TTC549 (cell line): ENCODE measurements around the gene CCDC148.
"Not testable (repeated sequence)": the region's sequence is repeated elsewhere in the genome, so short reads cannot be mapped to it uniquely, and the experiment has no call there.

Source experiments
- FAIRE-seq: peaks from 2 replicates; lab custom pipeline; 2012; peaks lifted over from hg19 to GRCh38; lab: Jason Lieb, UNC

Gene CCDC148

DNA sequence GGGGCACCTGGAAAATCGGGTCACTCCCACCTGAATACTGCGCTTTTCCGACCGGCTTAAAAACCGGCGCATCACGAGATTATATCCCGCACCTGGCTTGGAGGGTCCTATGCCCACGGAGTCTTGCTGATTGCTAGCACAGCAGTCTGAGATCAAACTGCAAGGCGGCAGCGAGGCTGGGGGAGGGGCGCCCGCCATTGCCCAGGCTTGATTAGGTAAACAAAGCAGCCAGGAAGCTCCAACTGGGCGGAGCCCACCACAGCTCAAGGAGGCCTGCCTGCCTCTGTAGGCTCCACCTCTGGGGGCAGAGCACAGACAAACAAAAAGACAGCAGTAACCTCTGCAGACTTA, 105.1 kb downstream of the CCDC148 start:
- not testable (repeated sequence) for FAIRE-seq

DNA sequence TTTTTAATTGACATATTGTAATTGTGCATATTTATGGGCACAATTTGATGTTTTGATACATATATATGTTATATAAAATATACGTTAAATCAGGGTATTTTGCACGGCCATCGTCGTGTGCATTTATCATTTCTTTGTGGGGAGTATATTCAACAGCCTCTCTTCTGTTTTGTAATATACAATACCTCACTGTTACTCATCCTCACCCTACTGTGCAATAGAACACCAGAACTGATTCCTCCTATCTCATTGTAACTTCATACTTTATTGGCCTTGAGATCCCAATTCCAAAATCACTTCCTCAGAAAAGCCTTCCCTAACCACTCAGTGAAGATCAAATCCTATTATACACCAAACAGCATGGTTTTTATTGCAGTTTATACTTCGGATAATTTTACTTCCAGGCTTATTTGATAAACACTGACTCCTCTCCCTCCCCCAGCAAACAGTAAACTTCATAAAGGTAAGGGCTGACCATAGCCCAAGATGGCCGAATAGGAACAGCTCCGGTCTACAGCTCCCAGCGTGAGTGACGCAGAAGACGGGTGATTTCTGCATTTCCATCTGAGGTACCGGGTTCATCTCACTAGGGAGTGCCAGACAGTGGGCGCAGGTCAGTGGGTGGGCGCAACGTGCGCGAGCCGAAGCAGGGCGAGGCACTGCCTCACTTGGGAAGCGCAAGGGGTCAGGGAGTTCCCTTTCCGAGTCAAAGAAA, 105.6 kb downstream of the CCDC148 start:
- FAIRE-seq: not testable (repeated sequence)

DNA sequence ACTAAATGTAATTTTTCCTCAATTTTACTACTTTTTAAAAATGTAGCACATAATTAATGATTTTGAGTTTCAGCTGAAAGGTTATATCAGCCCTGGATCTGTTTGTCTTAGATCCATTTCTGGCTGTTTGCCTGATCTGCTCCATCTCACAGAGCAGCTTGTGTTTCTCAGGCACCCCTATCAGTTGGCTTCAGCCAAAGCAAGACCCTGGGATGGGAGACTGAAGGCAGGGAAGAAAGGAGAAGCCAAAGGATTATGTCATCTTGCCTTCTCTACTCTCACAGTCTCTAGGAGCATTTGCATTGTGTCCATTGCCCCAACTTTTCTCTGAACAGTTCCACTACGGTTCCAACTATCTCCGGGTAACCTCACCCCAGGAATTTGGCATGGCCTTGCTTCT, 110.5 kb downstream of the CCDC148 start:
- FAIRE-seq: no peak

DNA sequence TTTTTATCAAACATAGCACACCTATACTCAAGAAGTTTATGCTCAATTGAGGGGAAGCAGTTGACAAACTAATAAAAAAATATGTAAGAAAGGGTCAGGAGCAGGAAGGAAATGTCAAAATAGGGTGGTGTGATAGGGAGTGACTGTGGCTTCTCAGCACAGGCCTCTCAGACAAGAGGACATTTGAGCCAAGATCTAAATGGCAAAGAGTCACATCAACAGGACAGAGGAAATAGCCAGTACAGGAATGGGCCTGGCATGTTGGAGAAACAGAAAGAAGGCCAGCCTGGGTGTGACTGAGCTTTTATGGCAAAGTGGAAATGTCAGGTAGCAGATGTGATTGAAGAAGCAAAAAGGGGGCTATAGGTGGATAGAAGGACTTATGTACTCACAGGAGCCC, 117.0 kb downstream of the CCDC148 start:
- no peak for FAIRE-seq

DNA sequence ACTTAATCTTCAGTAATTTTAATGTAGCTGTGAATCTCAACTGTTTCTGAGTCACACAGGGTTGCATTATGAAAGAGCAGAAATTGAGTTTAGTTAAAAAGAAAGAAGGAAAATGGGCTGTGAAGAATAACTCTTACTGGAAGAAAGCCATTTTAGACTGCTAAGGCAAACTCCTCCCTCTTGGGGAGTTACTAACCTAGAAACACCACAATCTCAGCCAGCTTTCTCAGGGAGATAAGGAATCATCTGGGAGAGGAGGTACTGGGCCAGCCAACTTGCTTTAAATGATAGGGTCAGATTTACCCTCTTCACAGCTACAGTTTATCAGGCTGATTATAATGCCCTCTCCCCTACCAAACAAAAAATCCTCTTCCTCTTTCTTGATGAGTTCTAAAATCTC, 119.5 kb downstream of the CCDC148 start:
- no peak for FAIRE-seq

DNA sequence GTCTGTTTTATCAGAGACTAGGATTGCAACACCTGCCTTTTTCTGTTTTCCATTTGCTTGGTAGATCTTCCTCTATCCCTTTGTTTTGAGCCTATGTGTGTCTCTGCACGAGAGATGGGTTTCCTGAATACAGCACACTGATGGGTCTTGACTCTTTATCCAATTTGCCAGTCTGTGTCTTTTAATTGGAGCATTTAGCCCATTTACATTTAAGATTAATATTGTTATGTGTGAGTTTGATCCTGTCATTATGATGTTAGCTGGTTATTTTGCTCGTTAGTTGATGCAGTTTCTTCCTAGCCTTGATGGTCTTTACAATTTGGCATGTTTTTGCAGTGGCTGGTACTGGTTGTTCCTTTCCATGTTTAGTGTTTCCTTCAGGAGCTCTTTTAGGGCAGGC, 124.8 kb downstream of the CCDC148 start:
- FAIRE-seq: not testable (repeated sequence)

DNA sequence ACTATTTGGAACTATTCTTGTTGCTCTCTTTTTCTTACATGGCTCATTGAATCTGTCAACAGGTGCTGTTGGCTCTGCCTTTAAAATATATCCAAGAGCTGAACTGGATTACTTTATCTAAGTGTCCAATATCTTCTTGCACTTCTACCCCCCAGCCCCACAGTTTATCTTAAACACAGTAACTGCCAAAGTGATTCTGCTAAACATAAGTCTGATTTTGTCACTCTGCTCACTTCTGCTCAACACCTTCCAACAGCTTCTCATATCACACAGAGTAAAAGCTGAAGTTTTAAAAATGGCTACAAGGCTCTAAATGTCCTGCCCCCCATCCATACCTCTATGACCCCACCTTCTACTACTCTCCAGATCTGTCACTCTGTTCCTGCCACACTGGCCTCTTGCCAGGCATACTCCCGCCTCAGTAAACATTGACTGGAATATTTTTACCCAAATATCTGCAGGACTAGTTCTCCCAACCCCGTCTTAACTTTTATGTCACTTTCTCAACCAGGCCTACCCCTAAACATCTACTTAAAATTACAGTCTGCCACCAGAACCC, 130.7 kb downstream of the CCDC148 start:
- no peak for FAIRE-seq

DNA sequence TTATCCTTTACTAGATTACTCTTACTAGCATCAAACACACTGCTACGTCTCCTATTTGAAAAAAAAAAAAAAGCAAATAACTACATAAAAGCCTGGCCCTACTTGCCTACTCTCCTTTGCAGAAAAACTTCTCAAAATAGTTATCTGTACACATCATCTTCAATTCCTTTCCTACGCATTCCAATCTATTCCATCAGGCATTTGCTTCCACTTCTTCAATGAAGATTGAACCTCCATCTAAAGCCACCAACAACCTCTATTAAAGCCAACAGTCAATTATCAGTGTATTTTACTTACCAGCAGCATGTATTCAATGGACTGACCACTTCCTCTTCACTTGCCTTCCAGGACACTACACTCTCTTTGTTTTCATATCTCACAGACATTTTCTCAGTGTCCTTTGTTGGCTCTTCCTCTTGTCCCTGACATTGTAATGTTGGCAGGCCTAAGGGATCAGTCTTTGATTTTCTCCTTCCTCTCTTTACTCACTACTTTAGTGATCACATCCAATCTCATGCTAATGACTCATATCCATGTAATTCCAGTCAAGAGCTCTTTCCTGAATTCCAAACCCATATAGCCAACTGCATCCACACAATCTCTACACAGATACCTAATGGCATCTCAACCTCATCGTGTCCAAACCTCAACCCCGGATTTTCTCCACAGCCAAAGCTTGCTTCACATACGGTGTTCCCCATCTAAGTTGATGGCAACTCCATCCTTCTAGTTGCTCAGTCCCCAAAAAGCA, 131.3 kb downstream of the CCDC148 start:
- no peak for FAIRE-seq

DNA sequence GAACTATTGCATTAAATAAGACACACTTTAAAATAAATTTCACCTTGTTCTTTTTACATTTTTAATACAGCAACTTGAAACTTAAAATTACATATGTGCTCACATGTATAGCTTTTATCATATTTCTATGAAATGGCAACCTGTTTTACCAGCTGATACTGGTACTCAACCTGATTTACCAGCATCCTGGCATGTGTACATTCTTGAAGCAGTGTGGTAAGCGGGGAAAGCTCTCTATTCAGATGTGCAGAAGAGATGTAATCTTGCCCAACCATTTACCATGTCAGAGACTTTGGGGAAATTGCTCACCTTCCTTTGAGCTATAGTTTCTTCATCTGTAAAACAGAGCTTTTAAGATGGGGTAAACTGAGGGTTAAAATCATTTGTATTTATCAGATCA, 133.2 kb downstream of the CCDC148 start:
- FAIRE-seq: no peak

DNA sequence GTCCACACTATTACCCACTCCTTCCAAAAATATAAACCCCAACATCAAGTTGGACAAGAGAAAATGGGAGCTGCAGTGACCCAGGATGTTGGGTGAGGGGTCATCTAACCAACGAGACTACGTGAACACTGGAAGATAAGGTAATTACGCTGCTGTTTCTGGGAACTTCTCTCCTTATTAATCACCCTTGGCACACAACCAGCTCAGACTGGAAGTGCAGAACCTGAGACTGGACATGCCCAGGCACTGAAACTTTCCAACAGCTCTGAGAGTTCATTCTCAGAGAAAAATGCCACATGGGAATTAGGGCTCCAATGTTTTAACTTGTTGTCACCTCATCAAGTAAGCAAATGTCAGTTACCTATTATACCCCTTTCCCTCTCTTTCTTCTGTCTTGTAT, 135.3 kb downstream of the CCDC148 start:
- no peak for FAIRE-seq

DNA sequence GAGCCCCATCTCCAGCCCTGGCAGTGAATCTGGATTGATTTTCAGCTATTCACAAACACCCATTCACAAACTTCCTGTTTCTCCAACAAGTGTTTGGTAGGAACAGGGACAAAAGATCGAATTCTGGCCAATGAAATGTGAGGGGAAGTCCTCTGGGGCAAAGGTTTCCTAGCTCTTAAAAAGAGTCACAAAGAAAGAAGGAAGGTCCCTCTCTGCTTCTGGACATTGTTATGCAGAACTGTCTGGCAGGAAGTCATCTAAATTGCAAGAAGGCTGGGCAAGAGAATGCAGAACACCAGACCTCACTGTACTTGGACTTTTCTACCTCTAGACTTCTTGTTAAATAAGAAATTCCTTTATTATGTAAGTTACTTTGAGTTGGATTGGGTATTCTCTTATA, 137.3 kb downstream of the CCDC148 start:
- no peak for FAIRE-seq

DNA sequence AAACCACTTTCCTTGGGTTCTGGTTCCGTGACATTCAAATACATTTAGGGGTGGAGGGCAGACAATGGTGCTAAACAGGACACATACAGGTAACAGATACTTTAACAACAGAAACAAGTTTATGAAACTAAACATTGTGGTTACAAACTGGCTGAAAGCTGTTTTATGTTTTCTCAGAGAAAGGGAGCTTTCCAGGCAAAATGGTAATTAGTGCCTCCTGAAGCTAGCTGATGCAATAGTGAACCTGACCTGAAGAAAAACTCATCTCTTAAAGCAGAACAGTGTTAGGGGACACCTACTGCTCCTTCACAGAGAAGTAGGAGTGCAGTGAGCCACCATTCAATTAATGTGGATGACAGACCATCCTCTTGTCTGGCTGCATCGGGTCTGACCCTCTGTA, 138.9 kb downstream of the CCDC148 start:
- no peak for FAIRE-seq

DNA sequence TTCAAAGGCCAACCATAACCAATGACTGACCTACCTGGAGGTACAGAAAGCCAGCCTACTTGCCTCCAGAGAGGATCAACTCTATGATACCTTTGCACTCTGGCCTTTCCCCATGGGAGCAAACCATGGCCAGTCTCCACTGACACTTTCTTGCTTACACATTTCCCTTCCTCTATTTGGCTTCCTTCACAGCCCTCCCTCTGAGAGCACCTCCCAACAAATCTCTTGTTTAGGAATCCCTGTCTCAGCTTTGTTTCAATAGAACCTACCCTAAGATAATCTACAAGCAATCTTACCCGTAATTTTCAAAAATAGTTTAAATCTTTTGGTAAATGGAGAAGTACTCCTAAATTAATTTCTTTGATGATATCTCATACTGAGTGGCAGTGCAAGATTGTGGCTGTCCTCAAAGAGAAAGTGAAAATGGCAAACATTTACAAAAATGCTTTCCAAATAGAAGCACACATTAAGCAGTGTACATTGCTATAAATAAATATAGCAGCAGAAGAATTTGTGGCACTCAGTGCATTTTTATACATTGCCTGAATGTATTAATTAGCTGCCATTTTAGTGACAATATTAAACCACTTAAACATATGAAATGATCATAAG, 140.6 kb downstream of the CCDC148 start:
- no peak for FAIRE-seq

DNA sequence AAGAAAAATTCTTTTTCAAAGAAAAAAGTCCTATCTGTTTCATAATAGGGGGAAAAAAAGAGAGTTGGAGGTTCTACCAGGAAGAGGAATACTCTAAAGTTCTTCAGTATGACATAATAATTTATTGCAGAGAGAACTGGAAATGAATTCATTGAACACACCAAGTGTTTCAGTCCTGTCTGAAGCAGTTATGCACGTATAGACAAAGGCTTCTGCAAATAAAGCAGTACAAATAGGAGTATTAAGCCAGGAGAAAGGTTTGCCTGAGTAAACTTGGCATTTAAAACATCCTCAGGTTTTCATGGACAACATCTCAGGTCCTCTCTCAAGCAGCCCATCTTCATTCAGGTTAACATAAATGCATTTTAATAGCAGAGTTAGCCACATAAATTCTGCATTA, 141.6 kb downstream of the CCDC148 start:
- no peak for FAIRE-seq

DNA sequence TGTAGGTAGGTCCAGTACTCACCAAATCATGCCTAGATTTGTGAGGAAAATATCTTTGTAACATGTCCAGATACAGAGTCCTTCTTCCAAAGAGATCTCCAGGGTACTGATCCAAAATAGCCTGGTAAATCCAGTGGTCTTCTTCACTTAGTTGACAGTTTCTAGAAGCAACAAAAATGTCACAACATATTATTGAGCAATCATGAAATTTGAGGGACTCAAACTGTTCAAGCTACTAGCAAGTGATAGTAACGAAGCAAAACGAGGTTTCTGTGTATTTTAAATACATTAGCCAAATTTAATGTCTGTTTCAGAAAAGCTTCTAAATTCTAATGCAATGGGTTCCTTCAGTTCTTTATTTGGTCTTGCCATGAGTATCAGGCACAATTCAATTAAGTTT, 142.8 kb downstream of the CCDC148 start:
- FAIRE-seq: no peak

DNA sequence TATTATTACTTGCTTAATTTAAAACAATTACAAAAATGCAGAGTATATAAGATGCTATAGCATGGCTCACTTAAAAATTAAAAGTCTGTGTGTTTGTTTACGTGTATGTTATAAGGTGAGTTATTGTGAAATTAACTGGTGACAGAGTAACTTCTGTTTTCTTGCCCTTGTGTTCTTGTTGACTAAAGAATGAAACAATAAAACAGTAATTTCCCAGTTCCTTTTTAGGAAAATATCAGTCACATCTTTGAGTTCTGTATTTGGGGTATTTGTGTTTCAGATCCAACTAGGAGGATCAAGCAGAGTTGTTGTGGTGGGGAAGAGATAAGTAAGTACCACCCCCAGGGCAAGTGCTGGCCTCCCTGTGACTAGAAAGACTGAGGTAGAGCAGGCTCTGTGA, 143.6 kb downstream of the CCDC148 start:
- FAIRE-seq: no peak

DNA sequence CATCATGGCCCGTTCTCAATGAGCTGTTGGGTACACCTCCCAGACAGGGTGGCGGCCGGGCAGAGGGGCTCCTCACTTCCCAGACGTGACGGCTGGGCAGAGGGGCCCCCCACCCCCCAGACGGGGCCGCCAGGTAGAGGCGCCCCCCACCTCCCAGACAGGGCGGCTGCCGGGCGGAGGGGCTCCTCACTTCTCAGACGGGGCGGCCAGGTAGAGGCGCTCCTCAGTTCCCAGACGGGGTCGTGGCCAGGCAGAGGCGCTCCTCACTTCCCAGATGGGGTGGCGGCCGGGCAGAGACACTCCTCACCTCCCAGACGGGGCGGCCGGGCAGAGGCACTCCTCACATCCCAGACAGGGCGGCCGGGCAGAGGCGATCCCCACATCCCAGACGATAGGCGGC, 146.1 kb downstream of the CCDC148 start:
- FAIRE-seq: not testable (repeated sequence)

DNA sequence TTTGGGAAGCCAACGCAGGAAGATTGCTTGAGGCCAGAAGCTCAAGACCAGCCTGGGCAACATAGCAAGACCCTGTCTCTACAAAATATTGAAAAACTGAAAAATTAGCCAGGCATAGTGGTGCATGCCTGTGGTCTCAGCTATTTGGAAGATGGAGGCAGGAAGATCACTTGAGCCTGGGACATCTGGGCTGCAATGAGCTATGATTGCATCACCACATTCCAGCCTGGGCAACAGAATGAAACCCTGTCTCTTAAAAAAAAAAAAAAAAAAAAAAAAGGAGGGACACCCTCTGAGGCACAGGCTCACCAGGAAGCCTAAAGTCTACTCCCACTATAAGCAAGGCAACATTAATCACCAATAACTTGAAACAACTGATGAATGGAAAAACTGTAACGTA, 151.1 kb downstream of the CCDC148 start:
- FAIRE-seq: no peak

DNA sequence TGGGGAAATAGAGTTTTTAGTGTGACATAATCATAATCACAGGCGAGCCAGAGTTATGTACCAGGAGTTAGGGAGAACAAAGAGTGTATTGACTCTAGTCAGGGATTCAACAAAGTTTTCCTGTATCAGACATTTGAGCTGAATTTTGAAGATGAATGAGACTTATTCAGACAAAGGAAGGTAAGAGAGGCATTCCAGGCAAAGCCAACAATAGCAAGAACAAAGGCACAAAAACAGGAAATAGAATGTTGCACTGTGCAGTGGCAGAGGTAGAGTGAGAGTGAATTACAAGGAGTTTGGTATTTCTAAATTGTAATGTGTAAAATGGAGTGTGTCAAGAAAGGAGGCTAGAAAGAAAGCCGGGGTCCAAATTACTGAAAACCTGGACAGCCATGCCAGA, 156.2 kb downstream of the CCDC148 start:
- FAIRE-seq: no peak

DNA sequence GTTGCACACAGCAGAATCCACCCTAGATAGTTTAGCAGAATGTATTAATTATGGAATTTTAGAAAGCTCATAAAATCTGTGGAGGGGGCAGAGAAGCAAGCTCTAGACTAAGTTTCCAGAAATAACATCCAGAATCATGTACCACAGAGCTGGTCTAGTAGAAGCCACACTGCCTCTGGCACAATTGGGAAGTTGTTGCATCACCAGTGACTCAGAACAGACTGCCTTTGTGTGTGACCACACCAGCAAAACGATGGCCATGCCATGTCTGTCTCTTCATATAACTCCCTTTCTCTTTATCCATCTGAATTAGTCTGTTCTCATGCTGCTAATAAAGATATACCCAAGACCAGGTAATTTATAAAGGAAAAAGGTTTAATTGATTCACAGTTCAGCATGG, 158.9 kb downstream of the CCDC148 start:
- FAIRE-seq: no peak

DNA sequence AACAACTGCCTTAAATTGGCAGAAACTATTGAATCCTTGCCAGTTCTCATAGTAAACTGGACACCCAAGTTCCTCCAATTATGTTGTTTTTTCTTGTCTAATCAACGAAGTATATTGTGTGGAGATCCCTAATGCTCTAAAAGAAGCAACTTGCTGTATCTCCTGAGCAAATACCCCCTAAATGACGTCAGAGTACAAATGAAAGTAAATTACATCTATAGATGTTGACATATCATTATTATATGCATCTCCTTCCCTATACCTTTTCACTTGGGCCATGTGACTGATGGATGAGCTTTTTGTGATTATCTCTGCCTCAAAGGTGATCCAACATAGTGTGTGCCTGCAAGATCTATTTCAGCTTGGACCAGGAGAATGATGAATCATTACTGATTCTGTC, 159.4 kb downstream of the CCDC148 start:
- no peak for FAIRE-seq

DNA sequence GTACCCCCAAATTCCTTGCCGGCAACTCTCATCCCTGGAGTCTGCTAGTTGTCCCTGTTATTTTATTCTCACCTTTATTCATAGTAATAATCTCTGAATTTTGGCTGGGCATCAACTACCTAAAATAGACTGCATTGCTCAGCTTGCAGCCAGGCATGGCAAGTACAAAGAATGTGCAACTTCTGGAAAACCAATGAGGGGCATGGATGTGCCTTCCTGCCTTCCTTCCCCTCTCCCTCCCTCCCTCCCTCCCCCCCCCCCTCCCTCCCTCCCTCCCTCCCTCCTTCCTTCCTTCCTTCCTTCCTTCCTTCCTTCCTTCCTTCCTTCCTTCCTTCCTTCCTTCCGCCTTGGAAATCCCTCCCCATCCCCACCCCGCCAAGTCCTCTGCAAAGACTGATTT, 162.8 kb downstream of the CCDC148 start:
- no peak for FAIRE-seq

DNA sequence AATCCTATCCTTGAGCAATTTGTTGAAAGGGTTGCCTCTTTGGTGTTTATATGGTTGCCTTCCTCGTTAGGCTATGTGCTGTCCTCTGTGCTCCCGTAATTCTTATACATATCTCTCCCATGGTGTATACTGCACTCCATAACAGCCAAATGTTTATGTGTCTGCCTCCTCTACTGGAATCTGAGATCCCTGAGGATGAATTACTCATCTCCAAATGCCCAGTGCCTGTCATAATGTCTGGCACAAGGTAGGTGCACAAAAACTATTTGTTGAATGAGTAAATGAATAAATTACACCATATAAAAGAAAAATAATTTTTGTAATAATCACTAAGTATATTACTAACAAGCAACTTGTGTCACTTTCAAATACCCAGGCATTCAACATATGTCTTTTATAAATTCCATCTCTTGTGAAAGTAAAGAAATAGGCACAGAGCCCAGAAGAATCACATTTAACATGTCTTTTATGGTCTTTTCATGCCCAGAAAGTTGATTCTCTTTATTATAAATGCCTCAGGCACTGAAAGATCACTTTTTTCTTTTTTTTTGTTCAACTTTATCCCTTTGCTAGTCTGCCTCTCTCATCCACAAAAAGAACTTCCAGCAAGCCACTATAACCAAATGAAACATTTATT, 164.9 kb downstream of the CCDC148 start:
- no peak for FAIRE-seq
